Naive thymus-derived CD4-positive, alpha-beta T cell (primary cell): ENCODE measurements around the gene ACVRL1. TPM values are rescaled to one million over a fixed set of nuclear protein-coding genes. Genes with fewer than 3 reads are reported as not detected.

ENCODE experiments used
- ATAC-seq: fragments of 150-1000 bp; cut with Tn5 transposase; 2 replicates; pipeline ENCODE4 v1.10.0; 2021; ENCODE audit warnings: mild to moderate bottlenecking, moderate library complexity
- CTCF ChIA-PET: fragments of 350-600 bp; sonication (Branson Sonifier 250); formaldehyde crosslinking; loops from one replicate; lab custom pipeline; 2021; ENCODE audit warnings: antibody characterized with exemption; lab: Charles Lee
- POLR2A ChIA-PET: fragments of 350-600 bp; sonication (Branson Sonifier 250); formaldehyde crosslinking; loops from one replicate; lab custom pipeline; 2021; ENCODE audit warnings: antibody characterized with exemption, inconsistent platforms; lab: Charles Lee
- DNase-seq, 9 donors: peaks; one replicate each; pipeline versions ENCODE4 v3.0.0 to v3.0.0-alpha.2; 2020 to 2022; ENCODE audit warnings: mixed read lengths in 1 of 9
- H3K27ac ChIP-seq: one replicate; pipeline ENCODE4 v1.7.0; 2013; ENCODE audit warnings: mild to moderate bottlenecking, low read depth, low read length, moderate library complexity
- H3K27me3 ChIP-seq, 2 donors: one replicate each; pipeline ENCODE4 v1.7.0; 2013; ENCODE audit warnings: low read length in 2 of 2, mild to moderate bottlenecking in 2 of 2, moderate library complexity in 2 of 2; ENCODE audit not compliant: control insufficient read depth in 2 of 2, insufficient read depth in 2 of 2
- H3K36me3 ChIP-seq, 3 experiments: 1 replicate in 2 of 3; 2 replicates in 1 of 3; pipeline ENCODE4 v1.7.0; 2013; ENCODE audit warnings: low read length in 3 of 3, mild to moderate bottlenecking in 3 of 3, moderate library complexity in 1 of 3; ENCODE audit not compliant: insufficient read depth in 3 of 3, control insufficient read depth in 2 of 3
- H3K4me1 ChIP-seq, 2 donors: one replicate each; pipeline ENCODE4 v1.7.0; 2013; ENCODE audit warnings: low read length in 2 of 2, mild to moderate bottlenecking in 2 of 2, moderate library complexity in 1 of 2; ENCODE audit not compliant: control insufficient read depth in 2 of 2, insufficient read depth in 2 of 2
- H3K4me3 ChIP-seq: 2 replicates; pipeline ENCODE4 v1.7.0; 2013; ENCODE audit warnings: mild to moderate bottlenecking, low read length
- H3K9me3 ChIP-seq, 3 experiments: 1 replicate in 2 of 3; 2 replicates in 1 of 3; pipeline ENCODE4 v1.7.0; 2013; ENCODE audit warnings: low read length in 3 of 3; ENCODE audit not compliant: control insufficient read depth in 2 of 3
- H3K27ac Mint-ChIP-seq, 9 donors: one replicate each; pipeline ENCODE4 v1.8.0; 2020 to 2022; ENCODE audit warnings: mixed read lengths in 9 of 9, mild to moderate bottlenecking in 8 of 9, moderate library complexity in 5 of 9, inconsistent platforms in 2 of 9
- H3K27me3 Mint-ChIP-seq, 5 donors: one replicate each; pipeline ENCODE4 v1.8.0; 2021 to 2022; ENCODE audit warnings: mixed read lengths in 5 of 5, mild to moderate bottlenecking in 1 of 5
- H3K36me3 Mint-ChIP-seq, 5 donors: one replicate each; pipeline ENCODE4 v1.8.0; 2020 to 2022; ENCODE audit warnings: mixed read lengths in 5 of 5, mild to moderate bottlenecking in 3 of 5, inconsistent platforms in 1 of 5
- H3K4me1 Mint-ChIP-seq, 7 donors: one replicate each; pipeline ENCODE4 v1.8.0; 2020 to 2022; ENCODE audit warnings: mixed read lengths in 7 of 7, mild to moderate bottlenecking in 3 of 7, inconsistent platforms in 1 of 7
- H3K4me3 Mint-ChIP-seq, 10 donors: one replicate each; pipeline ENCODE4 v1.8.0; 2020 to 2022; ENCODE audit warnings: mild to moderate bottlenecking in 10 of 10, mixed read lengths in 10 of 10, moderate library complexity in 6 of 10, inconsistent platforms in 2 of 10
- H3K9me3 Mint-ChIP-seq, 11 donors: one replicate each; pipeline ENCODE4 v1.8.0; 2020 to 2022; ENCODE audit warnings: mixed read lengths in 11 of 11, mild to moderate bottlenecking in 4 of 11, inconsistent platforms in 1 of 11, moderate library complexity in 1 of 11
- intact Hi-C, 2 donors: fragments of 100-400 bp; cut with micrococcal nuclease; formaldehyde crosslinking; loops; one replicate each; pipeline ENCODE4 v1.15.1; 2023
- polyA plus RNA-seq, 2 donors: library from polyadenylated mRNA; unstranded; fragments of 300-500 nt; fragmentation: Illumina TruSeq; gene quantifications; one replicate each; pipeline ENCODE4 v1.2.3, GENCODE V29; 2021
- total RNA-seq, 6 experiments: library from RNA in 5 of 6; stranded (reverse) in 5 of 6; gene quantifications; 1 replicate in 5 of 6; 2 replicates in 1 of 6; pipeline ENCODE4 v1.2.3 and lab custom pipeline; 2021 to 2026

ACVRL1 gene
- total and polyA plus RNA-seq, 7 experiments from 2014 or later, result 0.64 to 0.70 TPM; not detected in 5

DNA sequence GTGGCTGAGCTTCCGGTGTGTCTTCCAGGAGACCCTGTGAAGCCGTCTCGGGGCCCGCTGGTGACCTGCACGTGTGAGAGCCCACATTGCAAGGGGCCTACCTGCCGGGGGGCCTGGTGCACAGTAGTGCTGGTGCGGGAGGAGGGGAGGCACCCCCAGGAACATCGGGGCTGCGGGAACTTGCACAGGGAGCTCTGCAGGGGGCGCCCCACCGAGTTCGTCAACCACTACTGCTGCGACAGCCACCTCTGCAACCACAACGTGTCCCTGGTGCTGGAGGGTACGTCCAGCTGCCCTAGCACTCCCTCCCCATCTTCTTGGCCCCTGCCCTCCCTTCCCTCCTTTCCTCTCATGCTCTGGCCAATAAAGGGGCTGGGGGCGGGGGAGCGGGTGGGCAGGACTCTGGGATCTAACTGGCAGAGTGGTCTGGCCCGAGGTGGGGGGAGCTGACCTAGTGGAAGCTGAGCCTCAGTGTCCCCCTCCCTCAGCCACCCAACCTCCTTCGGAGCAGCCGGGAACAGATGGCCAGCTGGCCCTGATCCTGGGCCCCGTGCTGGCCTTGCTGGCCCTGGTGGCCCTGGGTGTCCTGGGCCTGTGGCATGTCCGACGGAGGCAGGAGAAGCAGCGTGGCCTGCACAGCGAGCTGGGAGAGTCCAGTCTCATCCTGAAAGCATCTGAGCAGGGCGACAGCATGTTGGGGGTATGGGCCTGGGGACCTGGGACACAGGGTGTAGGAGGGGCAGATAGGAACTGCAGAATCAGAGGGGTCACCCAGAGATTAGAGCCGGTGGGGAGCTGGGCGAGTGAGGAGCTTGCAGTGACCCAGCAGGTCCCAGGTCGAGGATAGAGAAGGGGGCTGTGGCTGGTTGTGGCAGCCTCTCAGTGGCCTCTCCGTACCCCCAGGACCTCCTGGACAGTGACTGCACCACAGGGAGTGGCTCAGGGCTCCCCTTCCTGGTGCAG, 6.0 kb downstream of the ACVRL1 start:
- H3K27ac Mint-ChIP-seq, result no peak overlapping the region
- DNase-seq (no peak), ATAC-seq (no peak)
- no peak overlapping the region for H3K4me3 Mint-ChIP-seq
- no peaks in the 10 kb centered on the region for H3K36me3 Mint-ChIP-seq
- ChIA-PET POLR2A (no interaction called here), CTCF (interaction anchor here (1.0 to 1.6 kb wide), 2 partner anchors 8 to 67 kb away, joined by 3 read pairs; no protein-coding TSS in a partner anchor)
- no peaks in the 10 kb centered on the region for H3K4me1 ChIP-seq
- intact Hi-C loops, result no loop called here
- no peaks in the 10 kb centered on the region for H3K27me3 ChIP-seq
- H3K9me3 Mint-ChIP-seq, result peaks cover 0 to 3% (median 0%) of the 10 kb centered on the region in 11 donors
- no peak overlapping the region for H3K4me3 ChIP-seq
- H3K27ac ChIP-seq, result no peak overlapping the region
- H3K4me1 Mint-ChIP-seq, result peaks cover 0 to 7% (median 0%) of the 10 kb centered on the region in 7 donors
- H3K9me3 ChIP-seq, result no peaks in the 10 kb centered on the region
- H3K27me3 Mint-ChIP-seq, result peaks cover 6 to 19% (median 7%) of the 10 kb centered on the region in 5 donors
- H3K36me3 ChIP-seq, result no peaks in the 10 kb centered on the region

DNA sequence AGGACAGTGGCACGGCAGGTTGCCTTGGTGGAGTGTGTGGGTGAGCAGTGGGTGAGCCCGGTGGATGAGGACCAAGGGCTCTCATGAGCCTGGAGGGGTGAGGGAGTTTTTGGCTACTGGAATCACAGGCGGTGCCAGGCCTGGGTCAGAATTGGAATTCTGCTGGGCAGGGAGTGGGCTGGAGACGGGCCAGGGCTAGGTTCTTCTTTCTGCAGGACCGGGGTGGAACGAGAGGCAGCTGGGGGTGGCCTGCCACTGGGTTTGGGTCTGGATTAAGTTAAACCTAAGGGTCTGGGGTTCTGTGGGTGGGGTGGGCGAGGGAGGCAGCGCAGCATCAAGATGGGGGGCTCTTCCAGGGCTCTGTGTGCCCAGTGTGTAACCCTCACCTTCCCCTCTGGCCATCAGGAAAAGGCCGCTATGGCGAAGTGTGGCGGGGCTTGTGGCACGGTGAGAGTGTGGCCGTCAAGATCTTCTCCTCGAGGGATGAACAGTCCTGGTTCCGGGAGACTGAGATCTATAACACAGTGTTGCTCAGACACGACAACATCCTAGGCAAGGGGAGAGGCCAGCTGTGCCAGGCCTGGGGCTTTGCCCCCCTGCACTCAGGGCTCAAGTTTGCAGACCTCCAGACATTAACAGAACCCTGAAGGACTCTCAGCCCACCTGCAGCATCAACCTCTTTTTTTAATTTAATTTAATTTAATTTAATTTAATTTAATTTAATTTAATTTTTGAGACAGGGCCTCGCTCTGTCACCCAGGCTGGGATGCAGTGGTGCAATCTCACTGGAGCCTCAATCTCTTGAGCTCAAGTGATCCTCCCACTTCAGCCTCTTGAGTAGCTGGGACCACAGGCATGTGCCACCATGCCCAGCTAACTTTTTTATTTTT, 7.0 kb downstream of the ACVRL1 start:
- Mint-ChIP-seq H3K27me3 (peaks cover 0 to 10% (median 0%) of the 10 kb centered on the region in 5 donors), H3K27ac (no peak overlapping the region), H3K9me3 (peaks cover 0 to 3% (median 0%) of the 10 kb centered on the region in 11 donors), H3K36me3 (no peaks in the 10 kb centered on the region), H3K4me3 (no peak overlapping the region), H3K4me1 (peaks cover 0 to 7% (median 0%) of the 10 kb centered on the region in 7 donors)
- H3K9me3 ChIP-seq, result no peaks in the 10 kb centered on the region
- intact Hi-C loops, result no loop called here
- DNase-seq (no peak), ATAC-seq (no peak)
- H3K27ac ChIP-seq, result no peak overlapping the region
- H3K4me1 ChIP-seq, result no peaks in the 10 kb centered on the region
- ChIA-PET CTCF (interaction anchor here (0.7 kb wide), 1 partner anchor 596 kb away, joined by 3 read pairs; no protein-coding TSS in a partner anchor), POLR2A (interaction anchor here (0.8 kb wide), 1 partner anchor 92 kb away, joined by 4 read pairs; no protein-coding TSS in a partner anchor)
- H3K36me3 ChIP-seq, result no peaks in the 10 kb centered on the region
- H3K4me3 ChIP-seq, result no peak overlapping the region
- no peaks in the 10 kb centered on the region for H3K27me3 ChIP-seq

DNA sequence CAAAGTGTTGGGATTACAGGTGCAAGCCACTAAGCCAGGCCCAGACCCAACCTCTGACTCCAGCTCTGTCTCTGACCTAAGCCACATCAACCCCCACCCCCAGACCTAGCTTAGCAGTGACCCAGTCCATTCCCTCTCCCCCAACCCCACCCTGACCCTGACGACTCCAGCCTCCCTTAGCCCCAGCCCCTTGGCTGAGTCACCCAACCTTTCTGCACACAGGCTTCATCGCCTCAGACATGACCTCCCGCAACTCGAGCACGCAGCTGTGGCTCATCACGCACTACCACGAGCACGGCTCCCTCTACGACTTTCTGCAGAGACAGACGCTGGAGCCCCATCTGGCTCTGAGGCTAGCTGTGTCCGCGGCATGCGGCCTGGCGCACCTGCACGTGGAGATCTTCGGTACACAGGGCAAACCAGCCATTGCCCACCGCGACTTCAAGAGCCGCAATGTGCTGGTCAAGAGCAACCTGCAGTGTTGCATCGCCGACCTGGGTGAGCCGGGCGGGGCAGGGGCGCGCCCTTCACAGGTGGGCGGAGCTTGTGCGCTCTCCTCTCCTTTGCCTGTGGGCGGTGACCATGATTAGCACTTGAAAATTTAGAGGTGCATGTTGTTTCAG, 7.8 kb downstream of the ACVRL1 start:
- Mint-ChIP-seq H3K36me3 (no peaks in the 10 kb centered on the region), H3K27me3 (peaks cover 0 to 4% (median 0%) of the 10 kb centered on the region in 5 donors), H3K27ac (no peak overlapping the region), H3K9me3 (peaks cover 0 to 3% (median 0%) of the 10 kb centered on the region in 11 donors), H3K4me1 (peaks cover 0 to 7% (median 0%) of the 10 kb centered on the region in 7 donors), H3K4me3 (no peak overlapping the region)
- Histone ChIP-seq H3K27me3 (no peaks in the 10 kb centered on the region), H3K9me3 (no peaks in the 10 kb centered on the region), H3K4me3 (no peak overlapping the region), H3K36me3 (no peaks in the 10 kb centered on the region), H3K4me1 (no peaks in the 10 kb centered on the region), H3K27ac (no peak overlapping the region)
- DNase-seq, result no peak
- CTCF ChIA-PET, result interaction anchor here (0.7 kb wide), 1 partner anchor 595 kb away, joined by 3 read pairs; no protein-coding TSS in a partner anchor
- intact Hi-C loops, result no loop called here
- POLR2A ChIA-PET, result interaction anchor here (0.8 kb wide), 1 partner anchor 91 kb away, joined by 4 read pairs; no protein-coding TSS in a partner anchor
- no peak for ATAC-seq

DNA sequence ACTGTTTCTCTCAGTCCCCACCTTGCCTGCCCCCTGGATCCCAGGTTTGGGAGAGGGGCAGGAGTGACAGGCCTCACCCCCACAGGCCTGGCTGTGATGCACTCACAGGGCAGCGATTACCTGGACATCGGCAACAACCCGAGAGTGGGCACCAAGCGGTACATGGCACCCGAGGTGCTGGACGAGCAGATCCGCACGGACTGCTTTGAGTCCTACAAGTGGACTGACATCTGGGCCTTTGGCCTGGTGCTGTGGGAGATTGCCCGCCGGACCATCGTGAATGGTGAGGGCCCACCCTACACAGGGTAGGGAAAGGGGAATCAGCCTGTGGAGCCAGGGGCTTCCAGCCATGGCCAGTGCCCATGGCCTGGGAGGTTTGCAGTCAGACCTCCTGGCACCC, 8.6 kb downstream of the ACVRL1 start:
- Mint-ChIP-seq H3K9me3 (peaks cover 0 to 3% (median 0%) of the 10 kb centered on the region in 11 donors), H3K27ac (no peak overlapping the region), H3K4me1 (peaks cover 0 to 7% (median 0%) of the 10 kb centered on the region in 7 donors), H3K27me3 (peaks cover 0 to 4% (median 0%) of the 10 kb centered on the region in 5 donors), H3K36me3 (no peaks in the 10 kb centered on the region), H3K4me3 (no peak overlapping the region)
- no peaks in the 10 kb centered on the region for H3K9me3 ChIP-seq
- CTCF ChIA-PET, result interaction anchor here (0.6 kb wide), 1 partner anchor 41 kb away, joined by 3 read pairs; no protein-coding TSS in a partner anchor
- DNase-seq (no peak), ATAC-seq (no peak)
- H3K36me3 ChIP-seq, result no peaks in the 10 kb centered on the region
- H3K4me3 ChIP-seq, result no peak overlapping the region
- POLR2A ChIA-PET, result no interaction called here
- no peaks in the 10 kb centered on the region for H3K4me1 ChIP-seq
- intact Hi-C loops, result no loop called here
- no peaks in the 10 kb centered on the region for H3K27me3 ChIP-seq
- H3K27ac ChIP-seq, result no peak overlapping the region

DNA sequence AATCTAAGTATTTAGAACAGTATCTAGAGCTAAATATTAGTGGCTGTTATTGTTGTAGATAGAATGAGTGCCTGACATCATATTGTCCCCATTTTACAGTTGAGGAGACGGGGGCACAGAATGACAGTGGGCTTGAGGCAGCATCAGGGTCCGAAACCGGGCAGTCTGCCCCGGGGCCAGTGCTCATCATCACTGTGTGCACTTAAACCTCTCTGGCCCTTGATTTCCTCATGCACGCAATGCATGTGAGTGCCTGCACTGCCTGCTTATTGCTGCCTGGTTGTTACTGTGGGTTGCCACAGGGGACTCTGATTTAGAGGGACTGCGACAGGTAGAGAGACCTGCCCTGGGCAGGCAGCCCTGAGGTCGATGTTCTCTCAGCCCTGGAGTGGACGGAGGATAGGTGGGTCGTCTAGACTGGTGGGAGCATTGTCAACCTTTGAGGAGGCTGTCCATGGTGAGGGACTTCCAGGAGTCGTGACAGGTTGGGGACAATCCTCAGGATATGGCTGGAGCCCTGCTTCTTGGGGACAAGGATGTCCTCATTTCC, 9.8 kb downstream of the ACVRL1 start:
- Histone ChIP-seq H3K36me3 (no peaks in the 10 kb centered on the region), H3K4me3 (no peak overlapping the region), H3K4me1 (no peaks in the 10 kb centered on the region), H3K9me3 (no peaks in the 10 kb centered on the region), H3K27ac (no peak overlapping the region), H3K27me3 (no peaks in the 10 kb centered on the region)
- ChIA-PET CTCF (no interaction called here), POLR2A (no interaction called here)
- Mint-ChIP-seq H3K9me3 (peaks cover 0 to 3% (median 0%) of the 10 kb centered on the region in 11 donors), H3K4me3 (no peak overlapping the region), H3K27ac (no peak overlapping the region), H3K27me3 (peaks cover 0 to 4% (median 0%) of the 10 kb centered on the region in 5 donors), H3K36me3 (no peaks in the 10 kb centered on the region), H3K4me1 (peaks cover 0 to 4% (median 0%) of the 10 kb centered on the region in 7 donors)
- intact Hi-C loops, result no loop called here
- DNase-seq (no peak), ATAC-seq (no peak)
